ENCODE data around the gene PTPRG. TPM values are rescaled to one million over a fixed set of nuclear protein-coding genes. Genes with fewer than 3 reads are reported as not detected.

The PTPRG gene
- total and polyA plus RNA-seq, 2 experiments from 2014 or later: 24.4 to 131 TPM

- Mint-ChIP-seq H3K27ac (no peak overlapping the region), H3K4me3 (no peak overlapping the region), H3K4me1 (peaks cover 72% of the 10 kb centered on the region), H3K27me3 (ENCODE audit: insufficient read depth, low read depth, poor library complexity) (peaks cover 5% of the 10 kb centered on the region), H3K36me3 (ENCODE audit: low read depth) (peaks cover 13% of the 10 kb centered on the region), H3K9me3 (peaks cover 4% of the 10 kb centered on the region; the same call in 2 of the 3 replicates)
- Histone ChIP-seq H3K4me1 (ENCODE audit: insufficient read depth) (peaks cover 43% of the 10 kb centered on the region), H3K27me3 (ENCODE audit: insufficient read depth) (no peaks in the 10 kb centered on the region), H4K20me1 (replicated peaks; ENCODE audit: insufficient read depth) (no peaks in the 10 kb centered on the region), H3F3A (replicated peaks; ENCODE audit: low read depth) (no peaks in the 10 kb centered on the region), H3K36me3 (ENCODE audit: insufficient read depth) (no peaks in the 10 kb centered on the region), H3K79me2 (replicated peaks; ENCODE audit: insufficient read depth) (peaks cover 75% of the 10 kb centered on the region), H2AFZ (no peak overlapping the region), H3K27ac (ENCODE audit: low read depth) (no peak overlapping the region), H3K4me3 (no peak overlapping the region), H3K4me2 (no peak overlapping the region), H3K9me2 (ENCODE audit: insufficient read depth) (no peaks in the 10 kb centered on the region)
- ATAC-seq: no peak
- TF ChIP-seq ZNF331 (CRISPR knock-in tag; IDR thresholded peaks at IDR 0.05; ENCODE audit: low read depth): no peak
- no peak for TF ChIP-seq ETS1 (IDR thresholded peaks at IDR 0.05)
- no peak for TF ChIP-seq CREB1 (CRISPR knock-in tag; IDR thresholded peaks at IDR 0.05; ENCODE audit: low read depth)
- TF ChIP-seq JUNB (IDR thresholded peaks at IDR 0.05; ENCODE audit: unreplicated experiment): no peak
- no peak for TF ChIP-seq NANOG (IDR thresholded peaks at IDR 0.05; ENCODE audit: borderline replicate concordance)
- no peak for TF ChIP-seq CTCF (conservative IDR thresholded peaks at IDR 0.05; ENCODE audit: low read depth in 2 of 2)
- no peak for TF ChIP-seq POLR2AphosphoS5 (IDR thresholded peaks at IDR 0.05; ENCODE audit: low read depth)
- no peak for TF ChIP-seq EZH2phosphoT487 (IDR thresholded peaks at IDR 0.05; ENCODE audit: unreplicated experiment)
- no peak for DNase-seq (ENCODE audit: low spot score)
Observed at GRCh38 chr3:61934505-61934871, 373.1 kb downstream of the PTPRG start.

- peaks cover 4% of the 10 kb centered on the region; the same call in 2 of the 3 replicates for H3K9me3 Mint-ChIP-seq
- no peaks in the 10 kb centered on the region for H3K9me2 ChIP-seq (ENCODE audit: insufficient read depth)
- no peak overlapping the region for H3K4me2 ChIP-seq
- peaks cover 13% of the 10 kb centered on the region for H3K36me3 Mint-ChIP-seq (ENCODE audit: low read depth)
- no peaks in the 10 kb centered on the region for H3K36me3 ChIP-seq (ENCODE audit: insufficient read depth)
- peaks cover 65% of the 10 kb centered on the region for H3K79me2 ChIP-seq (replicated peaks; ENCODE audit: insufficient read depth)
- no peak overlapping the region for H3K27ac ChIP-seq (ENCODE audit: low read depth)
- DNase-seq (ENCODE audit: low spot score) (no peak), ATAC-seq (no peak)
- no peak overlapping the region for H3K27ac Mint-ChIP-seq
- peaks cover 72% of the 10 kb centered on the region for H3K4me1 Mint-ChIP-seq
- H3K4me1 ChIP-seq (ENCODE audit: insufficient read depth): peaks cover 43% of the 10 kb centered on the region
- H2AFZ ChIP-seq: no peak overlapping the region
- peaks cover 5% of the 10 kb centered on the region for H3K27me3 Mint-ChIP-seq (ENCODE audit: insufficient read depth, low read depth, poor library complexity)
- H3K27me3 ChIP-seq (ENCODE audit: insufficient read depth): no peaks in the 10 kb centered on the region
- no peak overlapping the region for H3K4me3 ChIP-seq
- no peak overlapping the region for H3K4me3 Mint-ChIP-seq
- H3F3A ChIP-seq (replicated peaks; ENCODE audit: low read depth): no peaks in the 10 kb centered on the region
- no peaks in the 10 kb centered on the region for H4K20me1 ChIP-seq (replicated peaks; ENCODE audit: insufficient read depth)
- TF ChIP-seq, protein P1, sequence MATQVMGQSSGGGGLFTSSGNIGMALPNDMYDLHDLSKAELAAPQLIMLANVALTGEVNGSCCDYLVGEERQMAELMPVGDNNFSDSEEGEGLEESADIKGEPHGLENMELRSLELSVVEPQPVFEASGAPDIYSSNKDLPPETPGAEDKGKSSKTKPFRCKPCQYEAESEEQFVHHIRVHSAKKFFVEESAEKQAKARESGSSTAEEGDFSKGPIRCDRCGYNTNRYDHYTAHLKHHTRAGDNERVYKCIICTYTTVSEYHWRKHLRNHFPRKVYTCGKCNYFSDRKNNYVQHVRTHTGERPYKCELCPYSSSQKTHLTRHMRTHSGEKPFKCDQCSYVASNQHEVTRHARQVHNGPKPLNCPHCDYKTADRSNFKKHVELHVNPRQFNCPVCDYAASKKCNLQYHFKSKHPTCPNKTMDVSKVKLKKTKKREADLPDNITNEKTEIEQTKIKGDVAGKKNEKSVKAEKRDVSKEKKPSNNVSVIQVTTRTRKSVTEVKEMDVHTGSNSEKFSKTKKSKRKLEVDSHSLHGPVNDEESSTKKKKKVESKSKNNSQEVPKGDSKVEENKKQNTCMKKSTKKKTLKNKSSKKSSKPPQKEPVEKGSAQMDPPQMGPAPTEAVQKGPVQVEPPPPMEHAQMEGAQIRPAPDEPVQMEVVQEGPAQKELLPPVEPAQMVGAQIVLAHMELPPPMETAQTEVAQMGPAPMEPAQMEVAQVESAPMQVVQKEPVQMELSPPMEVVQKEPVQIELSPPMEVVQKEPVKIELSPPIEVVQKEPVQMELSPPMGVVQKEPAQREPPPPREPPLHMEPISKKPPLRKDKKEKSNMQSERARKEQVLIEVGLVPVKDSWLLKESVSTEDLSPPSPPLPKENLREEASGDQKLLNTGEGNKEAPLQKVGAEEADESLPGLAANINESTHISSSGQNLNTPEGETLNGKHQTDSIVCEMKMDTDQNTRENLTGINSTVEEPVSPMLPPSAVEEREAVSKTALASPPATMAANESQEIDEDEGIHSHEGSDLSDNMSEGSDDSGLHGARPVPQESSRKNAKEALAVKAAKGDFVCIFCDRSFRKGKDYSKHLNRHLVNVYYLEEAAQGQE (IDR thresholded peaks at IDR 0.05; ENCODE audit: unreplicated experiment): no peak
- no peak for TF ChIP-seq ZNF331 (CRISPR knock-in tag; IDR thresholded peaks at IDR 0.05; ENCODE audit: low read depth)
- TF ChIP-seq CTCF (conservative IDR thresholded peaks at IDR 0.05; ENCODE audit: low read depth in 2 of 2): no peak
- no peak for TF ChIP-seq EZH2phosphoT487 (IDR thresholded peaks at IDR 0.05; ENCODE audit: unreplicated experiment)
- TF ChIP-seq CREB1 (CRISPR knock-in tag; IDR thresholded peaks at IDR 0.05; ENCODE audit: low read depth): no peak
- no peak for TF ChIP-seq ZNF114 (CRISPR knock-in tag; IDR thresholded peaks at IDR 0.05)
- TF ChIP-seq ETS1 (IDR thresholded peaks at IDR 0.05): no peak
- TF ChIP-seq EZH2 (IDR thresholded peaks at IDR 0.05; ENCODE audit: low read depth, unreplicated experiment): no peak
- no peak for TF ChIP-seq POLR2AphosphoS5 (IDR thresholded peaks at IDR 0.05; ENCODE audit: low read depth)
- no peak for TF ChIP-seq NANOG (IDR thresholded peaks at IDR 0.05; ENCODE audit: borderline replicate concordance)
- no peak for TF ChIP-seq STAT1 (IDR thresholded peaks at IDR 0.05; ENCODE audit: unreplicated experiment)
- no peak for TF ChIP-seq JUNB (IDR thresholded peaks at IDR 0.05; ENCODE audit: unreplicated experiment)
Observed at GRCh38 chr3:61935814-61936213, 374.4 kb downstream of the PTPRG start.

Measured in GM23338 (cell line).